Right lobe of liver (tissue), 6 donors: ENCODE measurements around the gene GPR33. TPM values are rescaled to one million over a fixed set of nuclear protein-coding genes. Genes with fewer than 3 reads are reported as not detected.

Experiments
- ATAC-seq, 4 donors: fragments of 200-7000 bp; cut with Tn5 transposase; one replicate each; pipeline ENCODE4 v1.9.1; 2020; ENCODE audit warnings: mild to moderate bottlenecking in 4 of 4, moderate library complexity in 4 of 4
- DNase-seq, 3 donors: peaks; one replicate each; pipeline ENCODE4 v3.0.0-alpha.2; 2020
- H3K27ac ChIP-seq, 3 donors: fragments of 200-600 bp; one replicate each; pipeline ENCODE4 v1.8.0; 2022
- H3K27me3 ChIP-seq, 2 donors: fragments of 200-600 bp; one replicate each; pipeline ENCODE4 v1.8.0; 2022
- H3K36me3 ChIP-seq, 4 donors: fragments of 200-600 bp; sonication (generic) in 1 of 4; one replicate each; pipeline versions ENCODE4 v1.5.1 to v1.8.0; 2017 to 2022; ENCODE audit warnings: control low read depth in 1 of 4
- H3K4me1 ChIP-seq, 4 donors: fragments of 200-600 bp; sonication (generic) in 1 of 4; one replicate each; pipeline versions ENCODE4 v1.5.1 to v1.8.0; 2017 to 2022; ENCODE audit warnings: control low read depth in 1 of 4
- H3K4me3 ChIP-seq, 3 donors: fragments of 200-600 bp; one replicate each; pipeline ENCODE4 v1.8.0; 2022
- H3K9me3 ChIP-seq, 4 donors: fragments of 200-600 bp; sonication (generic) in 1 of 4; one replicate each; pipeline versions ENCODE4 v1.5.1 to v1.8.0; 2017 to 2022; ENCODE audit warnings: control low read depth in 1 of 4
- CTCF ChIP-seq, 4 donors: fragments of 200-600 bp in 3 of 4; fragments of 450-650 bp in 1 of 4; IDR thresholded peaks; one replicate each; pipeline versions ENCODE4 v1.5.1 to v1.8.0; 2016 to 2022; ENCODE audit warnings: antibody characterized with exemption in 4 of 4, mild to moderate bottlenecking in 2 of 4
- POLR2A ChIP-seq: fragments of 450-650 bp; IDR thresholded peaks from one replicate; pipeline ENCODE4 v1.6.1; 2017; ENCODE audit warnings: antibody characterized with exemption, mild to moderate bottlenecking
- WGBS: methylation state at CpG from one replicate; pipeline ENCODE4 v1.1.6; 2018; ENCODE audit warnings: low coverage, low lambda C conversion rate; ENCODE audit not compliant: insufficient coverage; ENCODE audit errors: missing lambda C conversion rate; 5-methylcytosine and 5-hydroxymethylcytosine counted together
- intact Hi-C, 2 donors: fragments of 100-400 bp; cut with DNase I; formaldehyde crosslinking; loops; one replicate each; pipeline versions ENCODE4 v1.11.2 to v1.14.1; 2022
- total RNA-seq, 6 experiments: library from RNA; depleted of rRNA in 2 of 6; stranded (reverse); fragments of >200 nt in 2 of 6; fragmentation: NEBNext Ultra II Directional in 3 of 6; extraction: Animal tissue kit (Norgen Biotek cat#: 25700) in 3 of 6; gene quantifications; one replicate each; pipeline versions ENCODE4 v1.1.0 to v1.2.4, GENCODE V29; 2016 to 2023
- donor health status: DM: no; HTN: yes; CAD: no.
- donor health status: DM: no; HTN: no; CAD: no.
- donor health status: DM: no; HTN: no; CAD: no.
- donor health status: DM: no; HTN: yes; CAD: no.
- donor health status: DM: no; HTN: yes; CAD: no.

The GPR33 gene
- total RNA-seq, 6 experiments from 2014 or later = not detected

- H3K27ac ChIP-seq = peak overlapping the region; percentile 36 to 82 (median 80)
- H3K36me3 ChIP-seq = peaks cover 0 to 2% (median 0%) of the 10 kb centered on the region in 4 donors
- H3K4me3 ChIP-seq = peak overlapping the region; percentile 2 to 88 (median 86)
- H3K27me3 ChIP-seq = no peaks in the 10 kb centered on the region
- no peak for TF ChIP-seq CTCF (IDR thresholded peaks at IDR 0.05)
- ATAC-seq = peak; percentile 19 to 49 (median 36)
- intact Hi-C loops = no loop called here
- peaks cover 0 to 16% (median 3%) of the 10 kb centered on the region in 4 donors for H3K4me1 ChIP-seq
- WGBS = 22% methylated on average over 11 of the region's 11 CpGs
- no peak for DNase-seq
- no peaks in the 10 kb centered on the region for H3K9me3 ChIP-seq
Measured at GRCh38 chr14:31457665-31458659, 29.9 kb downstream of the GPR33 start.

GRCh38 chr14:31456841-31457664 is 30.8 kb downstream of the GPR33 start, which contains the start of gene DTD2:
TSS of gene DTD2 (minus strand) at chr14:31457506. CDS start at chr14:31457393, 113 bp downstream.
- intact Hi-C loops = no loop called here
- under 1% methylated on average over 35 of the region's 70 CpGs for WGBS
- TF ChIP-seq CTCF (IDR thresholded peaks at IDR 0.05) (no peak), POLR2A (peak; percentile 95)
- peak within 1 kb of the TSS; percentile 72 to 82 (median 80) for H3K27ac ChIP-seq
- no peaks in the 10 kb centered on the region for H3K27me3 ChIP-seq
- peaks cover 0 to 11% (median 4%) of the 10 kb centered on the region in 4 donors for H3K36me3 ChIP-seq
- peak; percentile 96 to 97 (median 97) for DNase-seq
- ATAC-seq = peak; percentile 98 to 100 (median 99)
- H3K4me3 ChIP-seq = peak within 1 kb of the TSS; percentile 62 to 88 (median 86)
- H3K4me1 ChIP-seq = peaks cover 0 to 16% (median 3%) of the 10 kb centered on the region in 4 donors
- no peaks in the 10 kb centered on the region for H3K9me3 ChIP-seq

GRCh38 chr14:31449971-31450610 is 37.7 kb downstream of the GPR33 start:
- Histone ChIP-seq H3K36me3 (peaks cover 0 to 18% (median 5%) of the 10 kb centered on the region in 4 donors), H3K4me3 (no peak overlapping the region), H3K4me1 (peaks cover 0 to 7% (median 0%) of the 10 kb centered on the region in 4 donors), H3K27me3 (no peaks in the 10 kb centered on the region), H3K9me3 (no peaks in the 10 kb centered on the region), H3K27ac (no peak overlapping the region)
- DNase-seq (no peak), ATAC-seq (peak; percentile 78 to 95 (median 83))
- TF ChIP-seq POLR2A (no peak), CTCF (IDR thresholded peaks at IDR 0.05) (peak; percentile 54 to 65 (median 60))
- 4% methylated on average over 2 of the region's 2 CpGs for WGBS
- intact Hi-C loops = no loop called here

- DNase-seq (no peak), ATAC-seq (no peak)
- intact Hi-C loops = no loop called here
- TF ChIP-seq CTCF (IDR thresholded peaks at IDR 0.05) (no peak), POLR2A (no peak)
- WGBS = 72% methylated on average over 8 of the region's 8 CpGs
- Histone ChIP-seq H3K9me3 (no peaks in the 10 kb centered on the region), H3K27ac (no peak overlapping the region), H3K36me3 (peaks cover 0 to 18% (median 5%) of the 10 kb centered on the region in 4 donors), H3K27me3 (no peaks in the 10 kb centered on the region), H3K4me1 (peaks cover 0 to 7% (median 0%) of the 10 kb centered on the region in 4 donors), H3K4me3 (no peak overlapping the region)
Measured at GRCh38 chr14:31449136-31449535, 38.7 kb downstream of the GPR33 start.
